NT2/D1 (cell line): ENCODE data around the gene KRT82.

ENCODE experiments used
- SUZ12 ChIP-seq: IDR thresholded peaks from 2 replicates; pipeline ENCODE4 v1.6.1; 2011; ENCODE audit not compliant: insufficient read length, insufficient read depth; ENCODE audit errors: extremely low read depth
- YY1 ChIP-seq: IDR thresholded peaks from 2 replicates; pipeline ENCODE4 v1.6.1; 2011; ENCODE audit not compliant: insufficient read length, insufficient read depth
- ZNF274 ChIP-seq: IDR thresholded peaks from 2 replicates; pipeline ENCODE4 v1.6.1; 2011; ENCODE audit warnings: mild to moderate bottlenecking, low read depth, low read length

DNA sequence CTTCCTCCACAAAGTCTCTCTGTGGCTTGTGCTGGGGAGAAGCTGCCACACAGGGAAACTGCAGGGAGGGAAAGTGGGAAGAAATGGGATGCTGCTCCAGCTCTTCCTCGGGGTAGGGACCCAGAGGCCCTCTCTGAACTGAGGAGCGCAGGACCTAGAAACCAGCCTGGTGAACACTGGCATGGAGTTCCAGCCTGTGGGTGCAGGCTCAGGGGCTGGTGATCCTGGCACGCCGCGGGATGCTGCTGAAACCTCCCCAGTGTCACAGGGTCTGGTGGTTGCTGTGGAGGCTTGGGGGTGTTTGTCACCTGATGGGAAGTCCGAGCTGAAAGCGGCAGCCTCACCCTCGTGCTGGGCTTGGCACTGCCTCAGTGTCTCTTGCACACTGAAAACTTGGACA lies 33.3 kb upstream of the KRT82 start:
- no peak for TF ChIP-seq YY1
- TF ChIP-seq SUZ12 = no peak
- no peak for TF ChIP-seq ZNF274
